Caco-2 (cell line): ENCODE data around the gene FHOD3. TPM values are rescaled to one million over a fixed set of nuclear protein-coding genes. Genes with fewer than 3 reads are reported as not detected.

Experiments used
- BruUV-seq: library from RNA; stranded (reverse); fragments of 400-500 nt; replicated peaks from 2 replicates; lab custom pipeline; 2021; lab: Mats Ljungman, UMichigan
- CTCF ChIA-PET: fragments of 300-600 bp; sonication (Branson Sonifier 250); formaldehyde crosslinking; loops from one replicate; lab custom pipeline; 2022; ENCODE audit warnings: antibody characterized with exemption; lab: Charles Lee
- POLR2A ChIA-PET: fragments of 300-600 bp; sonication (Branson Sonifier 250); formaldehyde crosslinking; loops from one replicate; lab custom pipeline; 2022; ENCODE audit warnings: antibody characterized with exemption; lab: Charles Lee
- DNase-seq, 2 experiments: peaks; one replicate each; pipeline versions ENCODE4 v3.0.0 to v3.0.0-alpha.2; 2020 to 2022
- H3K27me3 ChIP-seq: replicated peaks from 2 replicates; pipeline ENCODE4 v1.6.0; 2011; ENCODE audit warnings: low read length; ENCODE audit not compliant: control insufficient read depth, insufficient read depth
- H3K36me3 ChIP-seq: 2 replicates; pipeline ENCODE4 v1.5.1; 2011; ENCODE audit warnings: low read length; ENCODE audit not compliant: control insufficient read depth, insufficient read depth
- H3K4me1 ChIP-seq: fragments of 250-450 bp; sonication (Bioruptor Pico); 2 replicates; pipeline ENCODE4 v1.5.1; 2020; ENCODE audit warnings: mild to moderate bottlenecking
- H3K4me3 ChIP-seq: 2 replicates; pipeline ENCODE4 v1.5.1; 2011; ENCODE audit warnings: low read depth, mild to moderate bottlenecking, control low read depth, low read length
- H3K9me3 ChIP-seq: fragments of 250-450 bp; sonication (Bioruptor Pico); 2 replicates; pipeline ENCODE4 v1.5.1; 2020; ENCODE audit warnings: mild to moderate bottlenecking, moderate library complexity
- H3K27ac Mint-ChIP-seq: one replicate; pipeline ENCODE4 v1.8.0; 2022; ENCODE audit warnings: mixed read lengths; ENCODE audit not compliant: unreplicated experiment
- H3K27me3 Mint-ChIP-seq: one replicate; pipeline ENCODE4 v1.8.0; 2022; ENCODE audit warnings: mixed read lengths; ENCODE audit not compliant: insufficient read depth, unreplicated experiment
- H3K36me3 Mint-ChIP-seq: one replicate; pipeline ENCODE4 v1.8.0; 2022; ENCODE audit warnings: mild to moderate bottlenecking, mixed read lengths; ENCODE audit not compliant: insufficient read depth, unreplicated experiment
- H3K4me1 Mint-ChIP-seq: one replicate; pipeline ENCODE4 v1.8.0; 2022; ENCODE audit warnings: low read depth, mixed read lengths; ENCODE audit not compliant: unreplicated experiment
- H3K4me3 Mint-ChIP-seq: one replicate; pipeline ENCODE4 v1.8.0; 2022; ENCODE audit warnings: mild to moderate bottlenecking, moderate library complexity, mixed read lengths; ENCODE audit not compliant: unreplicated experiment
- H3K9me3 Mint-ChIP-seq: one replicate; pipeline ENCODE4 v1.8.0; 2022; ENCODE audit warnings: mixed read lengths; ENCODE audit not compliant: unreplicated experiment
- CTCF ChIP-seq, 2 experiments: fragments of 200-600 bp in 1 of 2; IDR thresholded peaks; 1 replicate in 1 of 2; 2 replicates in 1 of 2; pipeline versions ENCODE4 v1.5.1 to v1.8.0; 2011 to 2022; ENCODE audit warnings: antibody characterized with exemption in 1 of 2, control low read depth in 1 of 2, inconsistent platforms in 1 of 2, low read depth in 1 of 2, low read length in 1 of 2, mild to moderate bottlenecking in 1 of 2, moderate library complexity in 1 of 2; ENCODE audit not compliant: insufficient read depth in 1 of 2, severe bottlenecking in 1 of 2, unreplicated experiment in 1 of 2
- intact Hi-C: fragments of 100-400 bp; cut with micrococcal nuclease; formaldehyde crosslinking; loops from one replicate; pipeline ENCODE4 v1.10.0; 2022; ENCODE audit not compliant: unreplicated experiment
- total RNA-seq: library from RNA; stranded (reverse); gene quantifications from 2 replicates; pipeline ENCODE4 v1.2.3, GENCODE V29; 2022

FHOD3 gene
- total RNA-seq, 1 experiment from 2014 or later: not detected

GRCh38 chr18:36513556-36513955 lies 216.0 kb downstream of the FHOD3 start:
- no peak for TF ChIP-seq CTCF (IDR thresholded peaks at IDR 0.05; ENCODE audit: insufficient read depth in 1 of 2, low read depth in 1 of 2, low read length in 1 of 2, severe bottlenecking in 1 of 2, unreplicated experiment in 1 of 2)

GRCh38 chr18:36514778-36515177 lies 217.3 kb downstream of the FHOD3 start:
- Histone ChIP-seq H3K4me1 (no peaks in the 10 kb centered on the region), H3K4me3 (no peak overlapping the region), H3K27me3 (no peaks in the 10 kb centered on the region), H3K36me3 (no peaks in the 10 kb centered on the region), H3K9me3 (no peaks in the 10 kb centered on the region)
- Mint-ChIP-seq H3K9me3 (no peaks in the 10 kb centered on the region), H3K4me1 (no peaks in the 10 kb centered on the region), H3K27me3 (no peaks in the 10 kb centered on the region), H3K36me3 (no peaks in the 10 kb centered on the region), H3K4me3 (no peak overlapping the region), H3K27ac (no peak overlapping the region)
- no peak for TF ChIP-seq CTCF (IDR thresholded peaks at IDR 0.05; ENCODE audit: insufficient read depth in 1 of 2, low read depth in 1 of 2, low read length in 1 of 2, severe bottlenecking in 1 of 2, unreplicated experiment in 1 of 2)
- POLR2A ChIA-PET: no interaction called here
- CTCF ChIA-PET: no interaction called here
- intact Hi-C loops: no loop called here
- BruUV-seq: no TSS peak
- DNase-seq: no peak

More at GRCh38 chr18:36513556-36513955, 216.0 kb downstream of the FHOD3 start:
- no peaks in the 10 kb centered on the region for H3K36me3 ChIP-seq
- Mint-ChIP-seq H3K4me3 (no peak overlapping the region), H3K27ac (no peak overlapping the region), H3K27me3 (no peaks in the 10 kb centered on the region), H3K9me3 (no peaks in the 10 kb centered on the region), H3K36me3 (no peaks in the 10 kb centered on the region), H3K4me1 (no peaks in the 10 kb centered on the region)
- no TSS peak for BruUV-seq
- intact Hi-C loops: no loop called here
- H3K4me3 ChIP-seq: no peak overlapping the region
- H3K9me3 ChIP-seq: no peaks in the 10 kb centered on the region
- no peaks in the 10 kb centered on the region for H3K4me1 ChIP-seq
- ChIA-PET POLR2A (no interaction called here), CTCF (no interaction called here)
- no peak for DNase-seq
- H3K27me3 ChIP-seq: no peaks in the 10 kb centered on the region

GRCh38 chr18:36516258-36516657 lies 218.7 kb downstream of the FHOD3 start:
- Histone ChIP-seq H3K9me3 (no peaks in the 10 kb centered on the region), H3K27me3 (no peaks in the 10 kb centered on the region), H3K4me1 (no peaks in the 10 kb centered on the region), H3K36me3 (no peaks in the 10 kb centered on the region), H3K4me3 (no peak overlapping the region)
- intact Hi-C loops: no loop called here
- DNase-seq: no peak
- ChIA-PET POLR2A (no interaction called here), CTCF (no interaction called here)
- H3K4me3 Mint-ChIP-seq: no peak overlapping the region
- no TSS peak for BruUV-seq
- no peaks in the 10 kb centered on the region for H3K9me3 Mint-ChIP-seq
- H3K36me3 Mint-ChIP-seq: no peaks in the 10 kb centered on the region
- H3K27ac Mint-ChIP-seq: no peak overlapping the region
- TF ChIP-seq CTCF (IDR thresholded peaks at IDR 0.05; ENCODE audit: insufficient read depth in 1 of 2, low read depth in 1 of 2, low read length in 1 of 2, severe bottlenecking in 1 of 2, unreplicated experiment in 1 of 2): no peak
- H3K27me3 Mint-ChIP-seq: peaks cover 2% of the 10 kb centered on the region
- H3K4me1 Mint-ChIP-seq: no peaks in the 10 kb centered on the region
